Eye (tissue), 1 donor: Measurements from ENCODE around the gene MAGED2.
"Not testable (repeated sequence)": the region's sequence is repeated elsewhere in the genome, so short reads cannot be mapped to it uniquely, and the experiment has no call there.

Source experiments
- DNase-seq: peaks from one replicate; pipeline ENCODE4 v3.0.0-alpha.2; 2015

MAGED2 gene, protein sequence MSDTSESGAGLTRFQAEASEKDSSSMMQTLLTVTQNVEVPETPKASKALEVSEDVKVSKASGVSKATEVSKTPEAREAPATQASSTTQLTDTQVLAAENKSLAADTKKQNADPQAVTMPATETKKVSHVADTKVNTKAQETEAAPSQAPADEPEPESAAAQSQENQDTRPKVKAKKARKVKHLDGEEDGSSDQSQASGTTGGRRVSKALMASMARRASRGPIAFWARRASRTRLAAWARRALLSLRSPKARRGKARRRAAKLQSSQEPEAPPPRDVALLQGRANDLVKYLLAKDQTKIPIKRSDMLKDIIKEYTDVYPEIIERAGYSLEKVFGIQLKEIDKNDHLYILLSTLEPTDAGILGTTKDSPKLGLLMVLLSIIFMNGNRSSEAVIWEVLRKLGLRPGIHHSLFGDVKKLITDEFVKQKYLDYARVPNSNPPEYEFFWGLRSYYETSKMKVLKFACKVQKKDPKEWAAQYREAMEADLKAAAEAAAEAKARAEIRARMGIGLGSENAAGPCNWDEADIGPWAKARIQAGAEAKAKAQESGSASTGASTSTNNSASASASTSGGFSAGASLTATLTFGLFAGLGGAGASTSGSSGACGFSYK

DNA sequence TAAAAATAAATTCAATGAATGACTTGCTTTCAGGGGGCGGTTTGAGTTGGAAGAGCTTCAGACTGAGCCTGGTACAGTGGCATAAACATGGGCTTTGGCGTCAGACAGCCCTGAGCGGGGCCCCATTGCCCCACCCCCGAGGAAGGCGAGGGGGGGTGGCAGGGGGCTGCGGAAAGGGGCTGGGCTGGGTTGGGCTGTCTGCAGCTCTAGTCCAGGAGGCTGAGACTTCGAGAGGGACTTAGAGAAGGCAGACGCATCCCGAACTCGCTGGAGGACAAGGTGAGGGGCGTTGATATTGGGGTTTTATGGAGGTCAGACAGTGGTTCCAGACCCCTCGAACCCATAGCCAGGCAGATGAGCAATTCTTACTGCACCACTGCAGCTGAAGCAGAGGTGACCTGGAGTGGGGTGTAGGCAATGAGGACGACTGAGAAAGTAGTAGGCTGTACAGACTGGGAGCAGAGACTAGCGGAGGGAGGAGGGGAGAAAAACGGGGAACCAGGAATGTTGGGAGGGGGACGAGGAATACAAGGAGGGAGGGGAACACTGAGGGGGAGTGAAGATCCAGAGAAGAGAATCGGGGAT is at the start of gene MAGED2:
TSS of gene MAGED2 (plus strand) at position 222 of the 585 bp plus-strand sequence. CDS start 1,587 bp downstream, outside the sequence.
- peak; percentile 76 for DNase-seq

DNA sequence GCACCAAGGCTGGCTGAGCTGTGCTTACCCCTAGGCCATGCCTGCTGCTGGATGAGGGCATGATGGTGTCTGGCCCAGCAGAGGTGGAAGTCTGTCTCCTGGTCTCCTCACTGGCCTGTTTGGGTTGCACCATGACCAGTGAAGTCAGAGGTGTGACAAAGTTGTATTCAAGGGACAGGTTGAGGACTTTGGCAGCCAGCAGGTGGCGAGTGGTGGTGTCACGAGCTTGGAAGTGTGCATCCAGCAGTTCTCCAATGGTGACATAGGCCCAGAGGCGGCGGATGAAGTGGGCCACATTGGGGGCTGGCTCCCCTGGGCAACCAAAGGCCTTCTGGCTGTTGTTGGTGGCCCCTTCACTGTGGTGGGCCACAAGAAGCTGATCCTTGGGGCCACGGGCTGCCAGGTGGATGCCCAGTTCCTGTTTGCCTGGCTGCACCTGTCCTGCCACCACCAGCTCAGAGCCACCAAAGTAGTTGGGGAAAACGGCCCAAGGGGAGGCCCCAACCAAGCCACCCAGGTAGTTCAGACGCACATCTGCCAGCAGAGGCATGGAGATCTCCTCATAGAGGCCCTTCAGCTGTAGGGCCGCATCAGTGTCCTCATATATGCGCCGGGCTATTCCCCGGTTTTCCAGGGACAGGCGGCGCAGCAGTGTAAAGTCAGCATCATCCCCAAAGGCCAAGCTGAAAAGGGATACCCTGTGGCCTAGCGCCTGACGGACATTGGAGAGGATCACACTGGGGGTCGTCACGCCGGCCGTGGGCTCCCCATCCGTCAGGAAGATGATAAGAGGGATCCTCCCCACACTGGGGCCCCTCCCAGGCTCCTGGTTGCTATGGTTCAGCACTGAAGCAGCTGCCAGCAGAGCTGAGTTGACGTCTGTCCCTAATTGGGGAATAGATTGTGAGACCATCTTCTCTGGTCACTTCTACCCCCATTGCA is 49.2 kb upstream of the MAGED2 start:
- no peak for DNase-seq

DNA sequence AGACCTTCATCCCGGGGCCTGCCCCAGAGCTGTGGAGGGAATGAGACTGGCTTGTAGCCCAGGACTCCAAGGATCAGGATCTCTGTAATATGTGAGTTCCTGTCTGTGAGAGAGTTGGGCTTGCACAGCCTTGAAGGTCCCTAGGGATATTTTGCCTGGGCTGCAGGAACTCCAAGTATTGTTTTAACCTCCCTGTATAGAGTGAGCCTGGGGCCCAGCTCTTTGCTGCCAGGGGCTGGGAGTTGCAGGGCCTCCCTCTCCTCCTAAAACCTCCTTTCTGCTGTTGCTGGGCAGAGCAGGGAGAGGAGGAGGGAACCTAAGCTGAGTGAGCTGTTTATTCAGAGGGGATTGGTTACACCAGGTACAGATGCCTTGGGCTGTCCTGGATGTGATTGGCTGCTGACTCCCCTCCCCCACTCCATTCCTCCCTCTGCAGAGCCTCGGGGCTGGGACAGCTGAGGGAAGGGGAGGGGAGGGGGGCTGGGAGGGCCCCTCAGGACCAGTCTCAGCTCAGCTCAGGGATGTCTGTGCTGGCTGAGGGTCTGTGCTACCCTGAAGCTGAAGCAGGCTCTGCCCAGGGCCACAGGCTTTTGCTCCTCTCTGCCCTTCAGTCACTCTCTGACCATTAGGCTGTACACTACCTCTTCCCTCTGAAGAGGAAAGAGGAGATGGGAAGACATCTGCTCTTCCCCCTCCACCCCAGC is 33.0 kb upstream of the MAGED2 start:
- peak; percentile 77 for DNase-seq

DNA sequence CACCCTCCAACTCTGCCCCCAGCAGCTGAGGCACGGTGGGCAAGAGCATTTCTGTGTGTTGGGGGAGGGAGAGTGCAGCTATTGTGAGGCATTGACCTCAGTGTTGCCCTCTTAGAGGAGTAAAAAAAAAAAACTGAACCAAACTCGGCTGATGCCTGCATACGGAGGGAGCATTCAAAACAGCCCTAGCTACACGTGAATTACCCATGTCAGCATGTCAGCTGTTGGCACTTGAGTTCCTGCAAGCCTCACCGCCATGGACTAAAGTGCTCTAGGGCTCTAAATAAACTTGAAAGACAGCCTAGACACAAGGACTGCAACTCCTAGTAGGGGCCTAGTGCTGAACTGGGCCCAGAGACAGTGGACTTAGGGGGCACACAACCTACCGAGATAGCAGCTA is 31.5 kb upstream of the MAGED2 start:
- DNase-seq: no peak

DNA sequence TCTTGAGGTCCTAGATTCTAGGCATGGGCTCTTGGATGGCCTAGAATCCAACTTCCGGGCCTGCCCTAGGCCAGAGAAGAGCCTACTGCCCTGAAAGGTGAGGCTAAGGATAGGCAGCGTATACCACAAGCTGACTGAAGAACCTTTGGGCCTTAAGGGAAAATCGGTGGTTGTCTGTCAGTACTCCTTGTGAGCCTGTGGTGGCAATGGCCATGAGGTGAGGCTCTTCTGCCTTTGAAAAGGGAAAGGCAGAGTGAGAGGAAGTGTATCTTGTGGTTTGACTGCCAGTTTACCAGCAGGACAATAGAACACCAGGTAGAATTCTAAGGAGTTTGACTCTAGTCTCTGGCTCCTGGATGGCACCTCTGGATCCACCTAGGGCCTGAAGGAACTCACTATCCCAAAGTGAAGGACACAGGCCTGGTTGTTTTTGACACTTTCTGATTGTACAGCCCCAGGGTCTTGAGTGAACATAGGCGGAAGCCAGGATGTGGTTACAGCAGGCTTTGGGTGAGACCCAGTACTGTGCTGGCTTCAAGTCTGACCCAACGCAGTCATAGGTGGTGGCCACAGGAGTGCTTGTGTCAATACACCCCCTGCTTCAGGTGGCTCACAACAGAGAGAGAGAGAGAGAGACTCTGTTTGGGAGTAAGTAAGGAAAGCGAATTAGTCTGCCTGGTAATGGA is 30.4 kb upstream of the MAGED2 start:
- no peak for DNase-seq

DNA sequence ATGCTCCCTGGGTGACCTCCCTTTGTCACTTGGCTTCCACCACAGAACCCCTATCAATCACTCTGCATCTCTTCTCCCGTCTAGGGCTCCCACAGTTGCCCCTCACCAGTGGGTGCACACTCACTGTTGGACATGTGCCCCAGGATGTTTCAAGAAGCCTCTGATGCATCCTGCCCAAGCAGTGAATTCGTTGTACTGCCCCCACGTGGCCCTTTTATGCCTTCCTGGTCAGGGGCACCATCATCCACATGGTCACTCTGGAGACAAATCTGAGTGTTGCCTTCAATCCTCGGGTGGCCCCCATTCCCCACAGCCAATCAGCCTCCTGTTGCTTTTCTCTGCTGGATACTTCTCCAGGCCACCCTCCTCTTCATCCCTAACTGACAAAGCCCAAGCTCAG is 21.6 kb upstream of the MAGED2 start:
- DNase-seq: no peak

DNA sequence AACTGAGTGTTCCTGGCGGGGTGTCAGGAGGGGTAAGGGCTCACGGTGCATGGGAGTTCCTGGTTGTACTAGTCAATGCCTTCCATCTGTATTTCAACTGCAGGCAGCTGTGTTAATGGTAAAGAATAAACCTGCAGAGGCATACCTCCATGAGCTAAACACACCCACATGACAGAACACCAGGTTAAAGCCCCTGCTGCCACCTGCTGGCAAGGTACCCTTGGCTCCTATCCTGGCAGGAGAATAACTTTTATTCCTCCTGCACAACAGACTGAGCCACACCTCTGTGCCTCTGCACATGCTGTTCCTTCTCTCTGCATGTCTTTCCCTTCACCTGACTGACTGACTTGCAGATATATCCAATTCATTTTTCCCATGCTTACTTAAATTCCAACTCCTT is 20.6 kb upstream of the MAGED2 start:
- no peak for DNase-seq

DNA sequence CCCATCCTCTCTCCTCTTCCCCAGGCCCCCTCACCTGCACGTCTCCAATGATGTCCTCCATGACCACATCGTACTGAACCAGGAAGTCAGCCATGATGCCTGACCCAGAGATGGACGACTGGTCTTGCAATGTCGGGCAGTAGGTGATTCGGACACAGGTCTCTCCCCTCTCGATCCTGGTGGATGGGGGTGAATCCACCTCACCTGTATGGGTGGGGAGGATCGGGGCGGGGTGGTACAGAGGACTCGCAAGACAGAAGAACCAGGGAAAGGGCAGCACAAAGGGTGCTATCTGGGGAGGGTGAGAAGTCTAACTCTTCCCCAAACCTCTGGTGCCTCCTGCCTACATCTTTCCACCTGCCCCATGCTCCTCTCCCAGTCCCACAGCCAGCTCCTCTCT is 19.1 kb upstream of the MAGED2 start:
- no peak for DNase-seq

DNA sequence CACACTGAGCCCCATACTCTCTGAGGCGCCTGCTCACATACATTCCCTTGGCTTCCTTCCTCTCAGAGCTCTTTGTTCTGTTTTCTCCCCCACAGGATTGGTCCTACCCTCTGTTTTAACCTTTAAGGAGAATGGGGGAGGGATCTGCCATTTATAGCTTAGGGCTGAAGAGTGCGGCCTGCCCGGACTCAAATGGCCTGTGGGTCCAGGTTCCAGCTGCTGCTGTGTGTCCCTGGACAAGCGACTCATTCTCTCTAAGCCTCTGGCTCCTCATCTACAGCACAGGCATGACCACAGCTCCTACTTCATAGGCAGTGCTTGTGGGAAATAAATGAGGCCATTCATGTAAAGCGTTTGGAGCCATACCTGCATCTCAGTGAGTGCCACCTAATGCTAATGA is 18.1 kb upstream of the MAGED2 start:
- DNase-seq: not testable (repeated sequence)

DNA sequence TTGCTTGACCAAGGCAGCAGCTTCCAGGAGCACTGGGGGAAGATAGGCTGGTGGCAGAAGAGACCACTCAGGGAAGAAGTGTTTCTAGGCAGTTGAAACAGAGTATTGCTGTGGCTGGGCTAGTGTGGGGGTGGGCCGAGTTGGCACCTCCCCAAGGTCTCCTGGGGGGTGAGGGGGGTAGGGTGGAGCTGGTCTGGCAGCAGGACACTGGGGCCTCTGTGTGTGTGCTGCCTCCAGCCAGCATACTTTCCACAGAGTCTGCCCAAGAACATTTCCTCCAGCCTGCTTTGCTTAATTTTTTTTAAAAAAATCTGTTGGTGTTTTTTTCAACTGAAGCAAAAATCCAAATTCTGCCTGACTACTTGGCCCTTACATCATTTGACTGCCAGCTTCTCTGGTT is 13.5 kb upstream of the MAGED2 start:
- DNase-seq: no peak

DNA sequence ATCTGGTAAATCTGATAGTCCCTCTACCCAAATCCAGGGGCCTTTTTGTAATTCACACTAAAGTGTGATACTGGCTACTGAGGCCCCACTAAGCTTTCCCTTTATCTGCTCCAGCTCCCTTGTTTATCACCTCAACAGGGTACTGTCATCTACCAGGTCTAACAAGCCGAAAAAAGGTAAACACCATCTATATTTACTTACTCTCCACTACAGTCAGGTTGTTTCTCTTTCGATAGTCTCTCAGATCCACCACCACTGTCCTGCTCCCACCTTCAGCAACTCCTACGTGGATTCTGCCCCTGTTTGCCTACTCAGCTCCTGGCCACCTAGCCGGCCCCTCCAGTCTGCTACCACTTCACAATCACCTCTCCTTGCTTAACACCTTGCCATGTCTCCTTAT is 12.8 kb upstream of the MAGED2 start:
- DNase-seq: no peak

DNA sequence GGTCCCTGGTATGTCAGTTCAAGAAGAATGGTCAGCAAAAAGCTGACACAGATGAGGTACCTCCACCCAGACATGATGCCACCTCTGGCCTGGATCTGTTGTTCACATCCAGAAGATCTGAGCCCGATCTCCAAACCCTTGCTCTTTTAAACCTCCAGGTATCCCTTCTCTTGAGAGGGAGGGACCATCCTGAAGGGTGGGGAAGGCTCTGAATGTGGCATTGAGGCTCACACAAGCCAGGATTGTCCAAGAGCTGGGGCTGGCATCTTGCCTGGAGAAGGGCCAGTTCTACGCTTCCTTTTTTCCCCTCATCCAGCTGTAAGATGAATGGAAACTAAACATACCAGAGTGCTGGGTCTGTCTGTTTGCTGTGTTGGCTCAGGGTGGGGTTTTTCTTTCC is 9.4 kb upstream of the MAGED2 start, which contains the start of gene ITIH6:
TSS of gene ITIH6 (minus strand) at position 119 of the 400 bp plus-strand sequence. CDS start at position 74, 45 bp downstream.
- no peak for DNase-seq

DNA sequence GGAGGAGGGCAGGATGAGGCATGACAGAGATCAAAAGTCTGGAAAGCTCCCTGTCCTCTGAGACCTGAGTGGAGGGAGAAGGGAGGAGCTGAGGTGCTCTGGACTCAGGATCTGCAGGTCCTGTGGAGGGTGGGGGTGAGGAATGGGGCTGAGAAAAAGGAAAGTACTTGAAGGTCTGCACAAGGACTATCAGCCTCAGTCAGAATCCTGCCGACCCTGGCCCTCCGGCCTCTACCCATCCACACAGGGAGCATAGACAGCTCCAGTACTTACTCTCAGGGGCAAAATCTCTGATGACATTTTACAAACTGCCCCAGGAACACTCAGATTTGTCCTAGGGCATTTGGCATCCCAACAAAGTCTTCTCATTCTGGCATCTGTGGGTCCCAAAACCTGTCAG is 8.5 kb upstream of the MAGED2 start:
- DNase-seq: no peak

DNA sequence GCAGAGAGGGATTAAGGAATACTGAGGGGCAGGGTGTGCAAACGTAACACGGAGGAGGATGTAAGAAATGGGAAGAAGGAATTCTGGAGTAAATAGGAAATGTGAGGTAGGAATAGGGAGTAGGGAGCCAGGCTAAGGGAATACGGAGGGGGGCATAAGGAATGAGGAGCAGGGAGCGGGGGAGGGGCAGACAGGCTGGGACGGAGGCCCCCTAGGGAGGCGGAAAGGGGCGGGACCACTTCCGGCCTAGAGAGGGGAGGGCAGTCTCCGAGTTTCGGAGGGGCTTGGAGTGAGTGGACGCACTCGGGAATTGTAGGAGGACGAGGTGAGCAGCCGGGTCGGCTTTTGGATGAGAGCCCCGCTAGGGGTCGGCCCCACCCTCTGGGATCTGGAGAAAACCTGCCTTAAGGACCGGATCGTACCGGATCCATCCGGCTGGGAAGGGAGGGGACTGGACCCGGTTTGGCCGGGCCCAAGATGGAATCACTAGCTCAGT is 612 bp downstream of the MAGED2 start:
- DNase-seq: peak; percentile 93

DNA sequence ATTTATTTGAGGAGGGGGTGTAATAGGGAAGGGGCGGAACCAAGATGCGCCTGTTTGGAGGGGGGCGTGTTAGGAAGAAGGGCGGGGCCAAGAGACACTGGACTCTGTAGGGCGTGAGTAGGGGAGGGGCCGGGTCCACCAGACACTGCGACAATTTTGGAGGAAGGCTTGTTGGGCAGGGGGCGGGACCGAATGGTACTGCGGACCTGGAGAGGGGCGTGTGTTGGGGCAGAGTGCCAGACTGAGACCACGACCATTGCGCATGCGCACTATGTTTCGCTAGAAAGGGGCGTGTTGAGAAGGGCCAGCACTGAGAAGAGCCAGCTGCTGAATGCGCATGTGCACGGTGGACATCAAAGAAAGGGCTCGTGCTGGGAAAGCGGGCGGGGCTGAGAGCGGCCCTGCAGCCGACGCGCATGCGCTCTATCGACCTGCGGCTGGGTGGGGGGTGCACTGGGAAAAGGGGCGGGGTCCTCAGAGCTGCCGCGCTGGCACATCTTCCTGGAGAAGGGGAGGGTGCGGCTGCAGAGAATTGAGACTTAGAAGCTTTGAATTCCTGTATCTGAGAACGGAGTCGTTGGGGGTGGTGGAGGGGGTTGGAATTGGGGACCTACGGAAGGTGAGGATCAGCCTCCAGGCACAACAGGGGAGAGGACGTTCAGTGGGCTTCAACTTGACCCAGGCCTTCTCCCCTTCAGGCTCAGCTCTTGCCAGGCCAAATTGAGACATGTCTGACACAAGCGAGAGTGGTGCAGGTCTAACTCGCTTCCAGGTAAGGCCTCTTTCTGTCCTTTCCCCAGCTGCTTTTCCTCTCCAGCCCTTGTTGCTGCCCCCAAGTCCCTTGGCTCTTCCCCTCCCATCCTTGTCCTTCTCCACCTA is 1.3 kb downstream of the MAGED2 start:
- DNase-seq: peak; percentile 99

DNA sequence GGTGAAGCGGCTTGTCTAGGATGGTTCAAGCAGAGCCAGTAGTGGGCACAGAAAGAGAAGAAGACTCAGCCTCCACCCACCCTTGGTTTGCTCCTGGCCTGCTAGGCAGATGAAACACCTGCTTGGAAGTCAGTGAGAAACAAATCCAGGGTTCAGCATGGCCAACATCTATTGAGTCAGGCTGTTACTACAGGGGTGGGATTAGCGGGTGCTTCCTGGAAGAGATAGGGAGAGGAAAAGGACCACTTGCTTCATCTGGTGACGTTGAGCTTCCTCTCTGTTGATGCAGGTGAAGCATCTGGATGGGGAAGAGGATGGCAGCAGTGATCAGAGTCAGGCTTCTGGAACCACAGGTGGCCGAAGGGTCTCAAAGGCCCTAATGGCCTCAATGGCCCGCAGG is 3.0 kb downstream of the MAGED2 start:
- no peak for DNase-seq

DNA sequence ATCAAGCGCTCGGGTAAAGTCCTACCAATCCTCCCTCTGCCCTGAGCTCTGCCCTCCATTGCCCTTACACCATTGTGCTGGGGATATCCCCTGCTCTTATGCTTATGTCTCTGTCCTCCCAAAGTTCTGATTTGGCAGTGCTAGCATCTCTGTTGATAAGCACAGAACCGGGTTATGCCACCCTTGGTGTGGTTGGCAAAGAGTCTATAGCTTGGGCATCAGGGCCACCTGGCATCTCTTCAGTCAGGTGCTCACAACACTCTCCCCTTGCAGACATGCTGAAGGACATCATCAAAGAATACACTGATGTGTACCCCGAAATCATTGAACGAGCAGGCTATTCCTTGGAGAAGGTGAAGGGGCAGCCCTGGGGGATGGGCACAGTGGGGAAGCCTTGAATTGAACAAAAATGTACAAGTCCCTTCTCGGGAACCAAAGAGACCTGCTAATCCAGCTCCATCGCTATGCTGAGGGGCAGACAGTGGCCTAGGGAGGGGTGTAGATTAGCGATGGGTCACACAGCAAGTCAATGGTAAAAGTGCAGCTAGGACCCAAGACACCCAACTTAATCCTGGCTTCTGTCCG is 3.8 kb downstream of the MAGED2 start:
- DNase-seq: no peak

DNA sequence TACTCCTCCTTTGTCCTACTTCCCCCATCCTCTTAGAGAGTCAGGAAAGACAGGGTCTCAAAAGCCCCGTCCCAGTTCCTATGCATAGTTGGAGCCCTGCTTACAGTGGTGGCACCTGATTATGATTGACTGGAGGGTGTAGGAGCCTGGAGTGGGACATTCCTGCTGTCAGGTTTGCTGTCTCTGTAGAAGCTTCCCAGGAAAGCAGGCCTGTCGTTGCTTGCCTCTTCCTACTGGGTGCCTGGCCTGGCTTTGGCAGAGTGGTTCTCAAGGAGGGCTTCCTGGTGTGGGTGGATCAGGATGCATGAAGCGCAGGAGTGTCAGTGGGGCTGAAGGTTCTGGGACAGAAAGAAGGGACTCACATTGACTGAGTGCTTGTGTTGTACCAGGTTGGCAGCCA is 4.8 kb downstream of the MAGED2 start:
- no peak for DNase-seq

DNA sequence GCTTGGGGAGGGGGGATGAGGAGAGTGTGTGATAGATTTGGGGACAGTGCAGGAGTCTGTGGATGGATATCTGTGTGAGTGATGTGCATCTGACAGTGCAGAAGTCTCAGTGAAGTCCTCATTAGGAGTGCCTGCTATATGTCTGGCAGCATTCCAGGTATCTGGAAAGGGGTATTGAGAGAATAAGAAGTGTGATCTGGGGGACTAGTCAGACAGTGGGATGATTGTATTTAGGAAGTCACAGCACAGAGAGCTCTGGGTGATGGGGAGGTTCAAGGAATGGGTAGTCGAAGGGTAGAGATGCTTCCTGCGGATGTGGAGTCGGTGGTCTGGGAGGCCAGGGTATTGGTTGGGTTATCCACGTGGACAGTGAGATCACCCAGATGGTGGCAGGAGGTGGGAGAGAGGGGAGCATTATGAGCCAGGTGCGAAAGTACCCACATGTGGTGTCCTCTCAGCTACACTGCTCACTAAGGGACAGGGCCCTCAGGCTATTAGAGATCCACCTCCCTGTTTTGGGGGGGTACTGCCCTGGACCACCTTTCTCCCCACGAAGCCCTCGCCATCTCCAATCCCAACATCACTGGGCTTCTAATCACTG is 9.8 kb downstream of the MAGED2 start:
- DNase-seq: peak; percentile 20

DNA sequence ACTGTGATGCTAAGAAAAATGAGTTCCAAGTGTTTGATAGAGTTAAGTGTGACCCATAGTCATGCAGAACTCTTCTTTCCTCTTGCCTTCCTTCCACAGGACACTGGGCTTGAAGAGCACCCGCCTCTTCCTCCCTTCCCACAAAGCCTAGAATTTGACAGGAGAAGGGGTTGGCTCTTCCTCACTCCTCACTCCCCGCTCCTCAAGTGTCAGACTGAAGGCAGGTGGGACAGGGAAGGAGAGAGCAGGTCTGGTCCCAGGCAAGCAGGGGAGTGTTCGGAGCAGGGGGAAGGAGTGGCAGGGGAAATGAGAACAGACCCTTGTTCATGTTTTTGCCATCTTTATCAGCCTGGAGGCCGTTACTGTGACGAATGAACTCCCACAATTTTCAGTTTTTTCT is 10.7 kb downstream of the MAGED2 start:
- no peak for DNase-seq
